Right lobe of liver (tissue), 6 donors: ENCODE measurements around the gene SMYD1. TPM values are rescaled to one million over a fixed set of nuclear protein-coding genes. Genes with fewer than 3 reads are reported as not detected.

ENCODE experiments used
- ATAC-seq, 4 donors: fragments of 200-7000 bp; cut with Tn5 transposase; one replicate each; pipeline ENCODE4 v1.9.1; 2020; ENCODE audit warnings: mild to moderate bottlenecking in 4 of 4, moderate library complexity in 4 of 4
- DNase-seq, 3 donors: peaks; one replicate each; pipeline ENCODE4 v3.0.0-alpha.2; 2020
- H3K27ac ChIP-seq, 3 donors: fragments of 200-600 bp; one replicate each; pipeline ENCODE4 v1.8.0; 2022
- H3K27me3 ChIP-seq, 2 donors: fragments of 200-600 bp; one replicate each; pipeline ENCODE4 v1.8.0; 2022
- H3K36me3 ChIP-seq, 4 donors: fragments of 200-600 bp; sonication (generic) in 1 of 4; one replicate each; pipeline versions ENCODE4 v1.5.1 to v1.8.0; 2017 to 2022; ENCODE audit warnings: control low read depth in 1 of 4
- H3K4me1 ChIP-seq, 4 donors: fragments of 200-600 bp; sonication (generic) in 1 of 4; one replicate each; pipeline versions ENCODE4 v1.5.1 to v1.8.0; 2017 to 2022; ENCODE audit warnings: control low read depth in 1 of 4
- H3K4me3 ChIP-seq, 3 donors: fragments of 200-600 bp; one replicate each; pipeline ENCODE4 v1.8.0; 2022
- H3K9me3 ChIP-seq, 4 donors: fragments of 200-600 bp; sonication (generic) in 1 of 4; one replicate each; pipeline versions ENCODE4 v1.5.1 to v1.8.0; 2017 to 2022; ENCODE audit warnings: control low read depth in 1 of 4
- POLR2A ChIP-seq: fragments of 450-650 bp; IDR thresholded peaks from one replicate; pipeline ENCODE4 v1.6.1; 2017; ENCODE audit warnings: antibody characterized with exemption, mild to moderate bottlenecking
- WGBS: methylation state at CpG from one replicate; pipeline ENCODE4 v1.1.6; 2018; ENCODE audit warnings: low coverage, low lambda C conversion rate; ENCODE audit not compliant: insufficient coverage; ENCODE audit errors: missing lambda C conversion rate; 5-methylcytosine and 5-hydroxymethylcytosine counted together
- intact Hi-C, 2 donors: fragments of 100-400 bp; cut with DNase I; formaldehyde crosslinking; loops; one replicate each; pipeline versions ENCODE4 v1.11.2 to v1.14.1; 2022
- total RNA-seq, 6 experiments: library from RNA; depleted of rRNA in 2 of 6; stranded (reverse); fragments of >200 nt in 2 of 6; fragmentation: NEBNext Ultra II Directional in 3 of 6; extraction: Animal tissue kit (Norgen Biotek cat#: 25700) in 3 of 6; gene quantifications; one replicate each; pipeline versions ENCODE4 v1.1.0 to v1.2.4, GENCODE V29; 2016 to 2023
- TF ChIP-seq, protein P1 (sequence below), 4 donors: fragments of 200-600 bp in 3 of 4; fragments of 450-650 bp in 1 of 4; IDR thresholded peaks; one replicate each; pipeline versions ENCODE4 v1.5.1 to v1.8.0; 2016 to 2022; ENCODE audit warnings: antibody characterized with exemption in 4 of 4, mild to moderate bottlenecking in 2 of 4
- donor health status: DM: no; HTN: yes; CAD: no.
- donor health status: DM: no; HTN: no; CAD: no.
- donor health status: DM: no; HTN: no; CAD: no.
- donor health status: DM: no; HTN: yes; CAD: no.
- donor health status: DM: no; HTN: yes; CAD: no.

Gene SMYD1
- total RNA-seq, 6 experiments from 2014 or later = not detected

DNA sequence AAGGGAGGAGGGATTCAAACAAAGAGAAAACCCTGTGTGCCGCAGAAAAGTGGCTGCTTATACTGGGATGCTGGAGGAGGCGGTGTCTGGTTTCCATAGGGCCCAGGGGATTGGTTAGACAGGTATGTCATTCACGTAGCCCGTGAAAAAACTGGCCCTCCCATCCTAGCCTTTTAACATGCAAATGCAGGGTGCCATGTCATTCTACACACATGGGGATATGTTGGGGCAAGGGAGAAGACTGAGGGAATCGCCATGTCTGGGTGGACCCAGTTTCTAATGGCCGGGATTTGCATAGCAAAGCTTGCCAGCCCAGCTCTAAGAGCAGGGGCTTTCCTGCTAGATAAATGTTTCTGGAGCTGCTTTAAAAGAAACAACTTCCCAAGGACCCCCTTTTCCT is 43.1 kb upstream of the SMYD1 start:
- Histone ChIP-seq H3K27ac (no peak overlapping the region), H3K4me1 (no peaks in the 10 kb centered on the region), H3K27me3 (no peaks in the 10 kb centered on the region), H3K4me3 (no peak overlapping the region), H3K36me3 (peaks cover 0 to 12% (median 5%) of the 10 kb centered on the region in 4 donors), H3K9me3 (no peaks in the 10 kb centered on the region)
- TF ChIP-seq, protein P1, sequence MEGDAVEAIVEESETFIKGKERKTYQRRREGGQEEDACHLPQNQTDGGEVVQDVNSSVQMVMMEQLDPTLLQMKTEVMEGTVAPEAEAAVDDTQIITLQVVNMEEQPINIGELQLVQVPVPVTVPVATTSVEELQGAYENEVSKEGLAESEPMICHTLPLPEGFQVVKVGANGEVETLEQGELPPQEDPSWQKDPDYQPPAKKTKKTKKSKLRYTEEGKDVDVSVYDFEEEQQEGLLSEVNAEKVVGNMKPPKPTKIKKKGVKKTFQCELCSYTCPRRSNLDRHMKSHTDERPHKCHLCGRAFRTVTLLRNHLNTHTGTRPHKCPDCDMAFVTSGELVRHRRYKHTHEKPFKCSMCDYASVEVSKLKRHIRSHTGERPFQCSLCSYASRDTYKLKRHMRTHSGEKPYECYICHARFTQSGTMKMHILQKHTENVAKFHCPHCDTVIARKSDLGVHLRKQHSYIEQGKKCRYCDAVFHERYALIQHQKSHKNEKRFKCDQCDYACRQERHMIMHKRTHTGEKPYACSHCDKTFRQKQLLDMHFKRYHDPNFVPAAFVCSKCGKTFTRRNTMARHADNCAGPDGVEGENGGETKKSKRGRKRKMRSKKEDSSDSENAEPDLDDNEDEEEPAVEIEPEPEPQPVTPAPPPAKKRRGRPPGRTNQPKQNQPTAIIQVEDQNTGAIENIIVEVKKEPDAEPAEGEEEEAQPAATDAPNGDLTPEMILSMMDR (IDR thresholded peaks at IDR 0.05) = no peak
- TF ChIP-seq POLR2A = no peak
- 88% methylated on average over 4 of the region's 6 CpGs for WGBS
- no peak for ATAC-seq
- DNase-seq = no peak
- intact Hi-C loops = no loop called here

DNA sequence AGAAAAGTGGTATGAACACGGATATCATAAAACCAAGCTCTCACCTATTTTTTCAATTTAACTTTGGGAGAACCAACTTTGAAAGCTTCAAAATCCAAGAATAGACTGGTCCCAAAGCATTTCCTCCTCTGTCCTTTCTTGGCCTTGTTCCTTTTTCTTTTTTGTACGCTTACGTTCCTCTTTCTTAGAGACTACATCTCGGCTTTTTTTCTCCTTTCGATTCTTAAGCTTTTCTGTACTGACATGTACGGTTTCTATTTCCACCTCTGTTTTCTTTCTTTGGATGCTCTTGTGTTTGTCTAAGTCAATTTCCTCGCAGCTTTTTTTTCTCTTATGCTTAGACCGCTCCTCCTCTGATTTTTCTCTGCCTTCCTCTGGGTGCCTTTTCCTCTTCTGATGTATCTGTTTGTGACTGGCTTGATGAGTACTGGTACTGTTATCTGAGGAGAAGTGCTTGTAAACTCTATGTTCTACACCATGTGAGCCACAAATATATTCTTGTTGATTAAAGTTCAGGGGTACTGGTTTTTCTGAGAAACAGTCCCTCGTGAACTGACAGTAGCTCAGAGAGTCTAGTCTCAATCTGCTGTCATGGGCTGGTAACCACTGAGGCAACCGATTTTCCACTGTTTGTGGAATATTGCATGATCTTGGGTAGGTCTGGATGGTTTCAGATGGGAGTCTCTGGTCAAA is 39.8 kb upstream of the SMYD1 start:
- no peaks in the 10 kb centered on the region for H3K9me3 ChIP-seq
- intact Hi-C loops = no loop called here
- H3K36me3 ChIP-seq = peaks cover 0 to 35% (median 5%) of the 10 kb centered on the region in 4 donors
- H3K4me1 ChIP-seq = no peaks in the 10 kb centered on the region
- DNase-seq (no peak), ATAC-seq (peak in 1 of 4 donors; percentile 35)
- no peaks in the 10 kb centered on the region for H3K27me3 ChIP-seq
- no peak overlapping the region for H3K4me3 ChIP-seq
- no peak overlapping the region for H3K27ac ChIP-seq
- TF ChIP-seq, protein P1 (IDR thresholded peaks at IDR 0.05) = no peak
- TF ChIP-seq POLR2A = no peak
- 68% methylated on average over 6 of the region's 10 CpGs for WGBS

DNA sequence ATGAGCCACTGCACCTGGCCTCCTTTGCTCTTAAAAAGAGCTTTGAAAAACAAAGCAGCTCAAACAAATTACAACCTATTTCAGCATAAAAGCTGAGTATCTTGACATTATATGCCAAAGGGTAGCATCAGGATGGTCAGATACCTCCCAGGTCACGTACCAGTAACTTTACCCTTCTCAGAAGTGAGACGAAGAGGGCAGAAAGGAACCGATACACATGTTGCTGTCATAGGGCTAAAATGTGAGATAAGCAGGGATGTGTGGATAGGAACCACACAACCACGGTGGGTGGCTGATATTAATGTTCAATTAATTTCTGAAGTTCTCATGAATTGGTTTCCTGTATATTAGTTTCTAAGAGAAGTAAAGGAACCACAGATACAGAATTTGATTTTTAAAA is 38.7 kb upstream of the SMYD1 start:
- WGBS = 97% methylated on average over 4 of the region's 4 CpGs
- peaks cover 0 to 43% (median 5%) of the 10 kb centered on the region in 4 donors for H3K36me3 ChIP-seq
- intact Hi-C loops = no loop called here
- no peak overlapping the region for H3K27ac ChIP-seq
- H3K4me1 ChIP-seq = no peaks in the 10 kb centered on the region
- H3K27me3 ChIP-seq = no peaks in the 10 kb centered on the region
- no peaks in the 10 kb centered on the region for H3K9me3 ChIP-seq
- H3K4me3 ChIP-seq = no peak overlapping the region
- no peak for ATAC-seq
- TF ChIP-seq, protein P1 (IDR thresholded peaks at IDR 0.05) = no peak
- TF ChIP-seq POLR2A = no peak
- DNase-seq = no peak

DNA sequence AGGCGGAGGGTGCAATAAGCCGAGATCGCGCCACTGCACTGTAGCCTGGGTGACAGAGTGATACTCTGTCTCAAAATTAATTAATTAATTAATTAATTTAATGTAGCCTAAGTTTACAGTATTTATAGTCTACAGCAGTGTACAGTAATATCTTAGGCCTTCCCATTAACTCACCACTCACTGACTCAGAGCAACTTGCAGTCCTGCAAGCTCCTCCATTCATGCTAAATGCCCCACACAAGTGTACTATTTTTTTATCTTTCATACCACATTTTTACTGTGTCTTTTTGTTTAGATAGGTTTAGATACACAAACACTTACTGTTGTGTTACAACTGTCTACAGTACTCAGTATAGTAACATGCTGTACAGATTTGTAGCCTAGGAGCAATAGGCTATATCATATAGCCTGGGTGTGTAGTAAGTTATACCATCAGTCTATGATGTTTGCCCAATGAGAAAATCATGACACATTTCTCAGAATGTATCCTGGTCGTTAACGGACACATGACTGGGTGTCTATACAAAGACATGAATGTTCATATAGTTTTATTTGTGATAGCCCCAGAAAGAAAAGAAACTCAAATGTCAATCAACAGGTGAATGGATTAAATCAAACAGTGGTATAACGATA is 35.4 kb upstream of the SMYD1 start:
- ATAC-seq = no peak
- H3K36me3 ChIP-seq = peaks cover 0 to 51% (median 5%) of the 10 kb centered on the region in 4 donors

More for the DNA sequence above, 35.4 kb upstream of the SMYD1 start:
- 98% methylated on average over 7 of the region's 7 CpGs for WGBS
- Histone ChIP-seq H3K4me1 (no peaks in the 10 kb centered on the region), H3K27ac (no peak overlapping the region), H3K4me3 (no peak overlapping the region), H3K9me3 (no peaks in the 10 kb centered on the region), H3K27me3 (no peaks in the 10 kb centered on the region)
- TF ChIP-seq, protein P1 (IDR thresholded peaks at IDR 0.05) = no peak
- TF ChIP-seq POLR2A = no peak
- no peak for DNase-seq
- intact Hi-C loops = no loop called here
